GM04503 (cell line): Measurements from ENCODE around the gene OVAAL.

ENCODE experiments used
- DNase-seq: peaks from one replicate; pipeline ENCODE4 v3.0.0-alpha.2; 2012; ENCODE audit warnings: low read depth

Gene OVAAL

GRCh38 chr1:180571060-180571831, 12.5 kb downstream of the OVAAL start:
- no peak for DNase-seq

DNA sequence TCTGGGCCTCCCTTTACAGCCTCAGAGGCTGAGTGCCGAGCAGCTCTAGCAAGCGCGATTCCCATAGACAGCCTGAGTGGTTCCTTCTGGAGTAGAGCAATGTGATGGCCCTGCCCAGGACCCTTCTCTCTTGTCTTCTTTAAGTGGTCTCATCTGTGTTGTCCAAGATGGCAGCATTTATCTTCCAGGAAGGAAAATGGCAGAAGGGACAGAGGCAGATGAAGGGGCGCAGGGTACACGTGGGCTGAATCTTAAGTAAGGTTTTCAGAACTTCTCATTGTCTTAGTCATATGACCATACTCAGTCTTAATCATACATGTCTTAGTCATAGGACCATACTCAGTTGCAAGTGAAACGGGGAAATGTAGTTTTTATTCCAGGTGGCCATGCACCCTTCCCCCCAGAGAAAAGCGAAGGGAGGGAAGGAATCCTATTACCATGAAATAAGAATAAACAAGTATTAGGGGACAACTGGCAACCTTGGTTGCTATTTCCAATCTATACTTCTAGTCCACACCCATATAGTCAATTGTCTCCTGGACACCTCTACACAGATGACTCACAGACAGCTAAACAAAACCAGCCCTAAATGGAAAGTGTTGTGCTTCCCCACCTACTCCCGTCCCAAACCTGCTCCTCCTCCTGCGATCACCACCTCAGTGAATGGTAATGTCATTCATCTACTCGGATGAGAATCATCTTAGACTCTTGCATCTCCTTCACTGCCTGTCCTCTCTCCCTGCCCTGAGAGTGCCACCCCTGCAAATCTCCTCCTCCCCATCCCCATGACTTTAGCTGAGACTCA, 13.3 kb downstream of the OVAAL start:
- no peak for DNase-seq

DNA sequence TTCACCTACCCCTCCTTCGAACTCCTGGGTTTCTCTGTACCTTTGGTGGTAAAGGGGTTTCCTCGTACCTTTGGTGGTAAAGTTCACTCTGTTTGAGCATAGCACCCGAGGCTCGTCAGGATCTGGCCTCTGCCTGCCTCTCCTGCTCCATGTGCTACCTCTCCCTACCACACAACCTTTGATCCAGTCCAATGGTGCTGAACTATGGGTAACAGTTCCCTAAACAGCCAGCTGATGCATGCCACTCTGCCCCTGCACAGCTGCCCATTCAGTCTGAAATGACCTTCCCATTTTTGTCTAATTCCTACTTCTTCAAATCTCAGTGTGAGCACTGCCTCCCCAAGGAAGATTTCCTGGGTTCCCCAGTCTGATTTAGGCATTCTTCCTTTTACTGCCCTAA, 14.0 kb downstream of the OVAAL start:
- no peak for DNase-seq

DNA sequence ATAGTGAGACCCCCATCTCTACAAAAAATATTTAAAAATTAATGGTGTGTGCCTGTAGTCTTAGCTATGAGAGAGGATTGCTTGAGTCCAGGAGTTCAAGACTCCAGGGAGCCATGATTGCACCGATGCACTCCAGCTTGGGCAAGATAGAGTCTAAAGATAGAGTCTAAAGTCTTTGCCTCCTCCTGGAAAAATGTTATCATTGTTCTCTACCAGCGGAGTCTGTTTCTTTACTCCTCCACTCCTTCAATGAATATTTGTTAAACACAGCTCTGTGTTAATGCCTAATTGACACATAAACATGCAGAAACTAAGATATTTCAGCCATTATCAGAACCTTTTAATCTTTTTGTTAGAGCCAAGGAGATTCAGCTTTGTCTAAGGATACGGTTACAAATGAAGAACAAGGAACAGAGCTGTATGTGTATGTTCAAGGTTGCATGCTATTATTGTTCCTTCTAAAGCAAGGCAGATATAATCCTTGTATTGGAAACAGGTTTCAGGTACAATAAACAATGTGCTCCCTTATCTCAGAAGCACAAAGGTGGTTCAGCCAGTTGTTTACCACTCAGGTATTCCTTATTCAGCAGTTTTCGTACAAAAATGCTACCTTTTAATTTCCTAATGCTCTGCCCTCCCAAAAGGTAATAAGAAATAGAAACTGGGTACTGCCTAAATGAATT, 15.4 kb downstream of the OVAAL start:
- no peak for DNase-seq

- no peak for DNase-seq
Measured at GRCh38 chr1:180577361-180577760, 18.6 kb downstream of the OVAAL start.

- DNase-seq = no peak
Measured at GRCh38 chr1:180579961-180580611, 21.3 kb downstream of the OVAAL start.

DNA sequence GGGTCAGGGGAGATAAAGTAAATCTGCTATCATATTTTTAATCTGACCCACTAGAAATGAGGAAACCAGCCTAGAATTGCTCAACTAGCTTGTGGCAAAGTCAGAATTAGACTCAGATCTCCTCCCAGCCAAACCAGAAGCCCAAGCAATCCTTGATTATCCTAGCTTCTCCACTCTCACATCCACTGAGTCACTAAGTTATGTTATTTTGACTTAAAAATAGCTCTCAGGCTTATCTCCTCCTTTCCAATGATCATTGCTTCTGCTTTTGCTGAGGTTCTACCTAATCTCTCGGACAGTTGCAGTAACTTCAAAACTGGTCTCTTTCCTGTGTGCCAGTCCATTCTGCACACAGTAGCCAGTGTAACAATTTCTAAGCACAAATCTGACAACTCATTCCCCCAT, 22.9 kb downstream of the OVAAL start:
- no peak for DNase-seq

DNA sequence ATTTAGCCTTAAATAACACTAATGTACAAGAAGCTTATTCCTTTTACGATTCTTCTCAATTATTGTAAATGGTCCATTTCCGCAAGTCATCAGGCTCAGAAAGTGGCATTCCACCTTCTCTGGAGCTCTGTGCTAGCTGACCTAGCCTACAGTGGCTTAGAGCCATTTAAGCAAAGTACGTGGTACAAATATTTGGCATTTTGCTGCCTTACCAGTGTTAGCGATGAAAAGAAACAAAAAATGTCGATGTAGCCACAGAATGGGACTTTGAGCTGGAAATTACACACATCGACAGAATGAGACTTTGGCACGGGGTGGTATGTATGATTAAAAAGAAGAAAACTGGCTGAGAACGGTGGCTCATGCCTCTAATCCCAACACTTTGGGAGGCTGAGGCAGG, 26.1 kb downstream of the OVAAL start:
- no peak for DNase-seq

DNA sequence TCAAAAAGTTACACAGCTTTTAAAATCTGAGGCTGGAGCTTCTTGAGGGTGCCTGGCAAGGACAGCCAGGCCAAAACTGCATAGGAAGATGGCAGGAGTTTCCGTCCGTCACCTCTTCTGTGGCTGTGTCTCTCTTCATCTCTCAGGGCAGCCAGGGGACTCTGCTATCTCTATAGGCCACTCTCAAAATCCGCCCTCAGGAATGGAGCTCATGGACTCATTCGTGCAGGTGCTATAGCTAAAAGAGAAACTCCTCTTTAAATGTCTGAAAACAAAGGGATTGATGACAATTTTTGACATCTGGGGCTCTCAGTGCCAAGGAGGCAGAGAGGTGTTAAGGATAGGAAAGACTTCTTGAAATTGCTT, 27.2 kb downstream of the OVAAL start:
- DNase-seq = no peak

- DNase-seq = no peak
Measured at GRCh38 chr1:180586671-180587155, 27.9 kb downstream of the OVAAL start.

DNA sequence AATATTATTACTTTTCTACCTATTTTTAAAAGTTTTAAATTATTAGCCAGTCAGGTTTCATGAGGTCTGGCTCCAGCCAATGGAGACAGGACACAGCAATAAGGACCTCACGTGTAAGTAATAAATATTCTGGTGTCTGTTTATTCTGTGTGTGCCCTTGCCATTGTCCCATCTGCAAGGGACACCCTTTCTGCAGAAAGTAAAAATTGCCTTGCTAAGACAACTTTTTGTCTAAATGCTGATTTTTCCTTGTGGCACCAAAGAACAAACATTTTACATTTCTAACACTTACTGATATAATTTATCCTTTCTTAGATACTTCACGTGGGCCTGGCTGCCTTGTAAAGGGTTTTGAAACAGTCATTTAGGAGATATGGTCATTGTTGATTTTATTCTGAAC, 29.4 kb downstream of the OVAAL start:
- no peak for DNase-seq

- no peak for DNase-seq
Measured at GRCh38 chr1:180590889-180591288, 32.1 kb downstream of the OVAAL start.

DNA sequence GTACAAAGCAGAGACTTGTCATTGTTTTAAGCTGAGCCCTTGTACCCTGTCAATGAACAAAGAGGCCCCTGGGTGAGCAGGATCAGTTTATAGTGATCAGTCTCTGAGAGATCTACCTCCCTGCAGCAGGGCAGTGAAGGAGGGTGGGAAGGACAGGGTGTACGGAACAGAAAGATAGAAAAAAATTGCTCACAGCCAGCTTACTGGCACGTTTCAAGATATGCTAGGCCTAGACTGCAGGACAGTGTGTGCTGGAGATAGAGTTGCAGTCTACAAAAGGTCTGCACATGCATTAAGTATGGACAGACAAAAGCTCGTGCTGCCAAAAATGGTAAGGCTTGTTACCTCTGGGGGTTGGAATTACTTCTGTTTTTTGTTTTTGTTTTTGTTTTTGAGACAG, 34.6 kb downstream of the OVAAL start:
- DNase-seq = no peak

GRCh38 chr1:180594723-180595122, 36.0 kb downstream of the OVAAL start:
- DNase-seq = no peak

DNA sequence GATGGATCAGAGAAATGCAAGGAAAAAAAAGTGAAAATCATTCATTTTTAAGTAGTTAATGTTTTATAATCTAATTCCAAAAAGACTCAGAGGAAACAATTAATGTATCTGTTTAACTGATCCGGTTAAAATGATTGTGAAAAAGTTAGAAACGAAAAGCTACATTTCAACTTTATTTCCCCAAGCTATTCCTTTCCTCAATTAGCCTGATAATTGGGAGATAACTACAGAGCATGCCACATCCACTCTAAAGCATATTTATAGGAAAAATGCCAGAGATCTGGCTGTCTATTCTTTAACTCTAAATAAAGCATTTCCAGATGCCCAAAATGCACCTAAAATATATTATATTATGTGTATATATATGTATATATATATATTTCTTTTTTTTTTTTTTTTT, 37.2 kb downstream of the OVAAL start:
- DNase-seq = no peak

DNA sequence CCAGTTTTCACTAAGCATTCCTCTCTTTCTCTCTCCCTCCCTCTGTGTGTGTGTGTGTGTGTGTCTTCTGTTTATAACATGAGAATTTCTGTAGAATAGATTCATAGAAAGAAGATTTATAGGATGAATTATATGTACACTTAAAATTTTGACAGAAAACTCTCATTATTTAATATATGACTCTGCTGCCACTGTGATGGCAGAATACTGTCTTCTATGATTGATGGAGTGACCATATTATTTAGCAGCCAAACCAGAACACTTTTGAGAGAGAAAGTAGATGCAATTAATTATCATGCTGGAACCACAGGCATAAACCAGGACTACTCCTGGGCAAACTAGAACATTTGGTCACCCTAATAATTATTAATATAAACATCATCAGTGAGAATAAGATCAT, 38.8 kb downstream of the OVAAL start:
- no peak for DNase-seq

DNA sequence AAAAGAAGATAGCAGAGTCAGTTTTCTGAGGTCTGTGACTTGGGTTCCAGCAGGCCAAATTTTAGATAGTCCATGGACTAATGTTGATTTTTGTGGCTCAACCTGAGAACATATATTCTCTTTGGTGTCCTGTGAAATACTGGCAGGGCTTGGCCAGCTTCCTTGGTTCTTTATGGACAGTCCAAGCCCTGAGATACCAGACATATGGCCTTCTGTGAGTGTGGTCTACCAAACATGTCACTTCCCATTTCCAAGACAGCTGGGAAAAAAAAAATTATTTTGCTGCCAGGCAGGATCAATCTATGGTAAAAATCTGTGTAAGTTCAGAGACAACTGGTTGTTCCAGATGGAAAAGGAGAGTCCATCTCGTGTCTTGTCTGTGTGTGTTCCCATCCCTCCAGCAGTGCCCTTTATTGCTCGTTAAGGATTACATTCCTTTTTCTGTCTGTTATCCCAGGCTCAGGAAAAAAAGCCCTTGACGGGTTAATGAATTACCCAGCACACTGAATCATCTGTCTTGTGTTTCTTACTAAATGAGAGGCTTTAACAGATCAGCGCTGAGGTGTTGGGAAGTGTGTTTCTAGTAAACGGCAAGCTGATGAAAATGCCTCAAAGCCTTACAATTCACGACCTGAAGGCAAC, 39.7 kb downstream of the OVAAL start:
- no peak for DNase-seq

- no peak for DNase-seq
Measured at GRCh38 chr1:180600343-180600742, 41.6 kb downstream of the OVAAL start.

- no peak for DNase-seq
Measured at GRCh38 chr1:180601512-180601911, 42.7 kb downstream of the OVAAL start.

- no peak for DNase-seq
Measured at GRCh38 chr1:180603223-180603849, 44.6 kb downstream of the OVAAL start.

- DNase-seq = no peak
Measured at GRCh38 chr1:180603850-180604226, 45.1 kb downstream of the OVAAL start.
